ENCODE measurements around the gene CPEB1.
A peak's percentile ranks its signal among the peaks of the same experiment; 100 is the strongest.

The CPEB1 gene

DNA sequence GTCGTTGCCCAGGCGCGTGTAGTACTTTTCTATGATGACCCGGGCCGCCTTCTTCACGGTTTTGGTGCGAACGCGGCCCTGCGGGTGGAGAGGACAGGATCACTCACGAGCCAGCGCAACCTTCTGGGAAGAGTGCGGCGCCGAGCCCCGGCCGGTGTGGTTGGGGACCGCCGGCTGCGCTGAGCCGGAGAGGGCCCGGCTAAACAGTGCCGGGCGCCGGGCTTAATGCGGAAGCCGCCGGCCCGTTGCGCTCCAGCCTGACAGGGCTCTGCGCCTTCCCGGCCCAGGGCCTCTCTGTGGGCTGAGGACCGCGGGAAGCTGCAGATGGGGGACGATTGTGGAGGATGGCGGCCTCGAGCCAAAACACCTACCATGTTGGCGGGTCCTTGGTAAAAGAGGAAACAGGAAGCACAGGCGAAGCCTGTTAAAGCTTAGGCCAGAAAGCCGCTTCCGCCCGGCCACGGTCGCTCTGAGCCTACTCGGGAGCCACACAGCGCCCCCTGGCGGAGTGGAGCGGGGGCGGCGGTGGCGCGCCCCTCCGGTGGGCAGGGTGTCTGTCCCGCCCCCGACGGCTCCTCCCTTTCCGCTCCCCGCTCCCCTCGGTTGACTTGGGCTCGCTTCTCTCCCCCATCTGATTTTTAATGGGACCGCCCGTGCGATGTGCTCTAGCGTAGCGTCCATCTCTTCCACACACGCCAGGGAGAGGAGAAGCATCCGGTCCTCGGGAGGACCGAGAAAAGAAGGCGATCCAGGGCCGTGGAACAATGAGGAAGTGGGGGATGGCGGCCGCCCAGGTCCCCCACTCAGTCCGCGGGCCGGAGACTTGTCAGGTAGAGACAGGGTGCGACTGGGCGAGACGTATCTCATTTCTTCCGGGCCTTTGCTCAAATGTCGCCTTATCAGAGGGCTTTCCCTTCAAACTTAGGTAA, 106.8 kb downstream of the CPEB1 start, which contains the start of gene RPS17 (continued):
- no peak for TF ChIP-seq ZNF239 (tag by site-specific recombination; IDR thresholded peaks at IDR 0.05)
- TF ChIP-seq ZNF514 (tag by site-specific recombination; IDR thresholded peaks at IDR 0.05) = no peak
- no peak for TF ChIP-seq PRDM1 (tag by site-specific recombination; IDR thresholded peaks at IDR 0.05)
- TF ChIP-seq ZNF843 (tag by site-specific recombination; IDR thresholded peaks at IDR 0.05) = peak; percentile 26
- TF ChIP-seq ZNF324 (tag by site-specific recombination; IDR thresholded peaks at IDR 0.05) = peak; percentile 92; the same call in 1 of the 2 replicates
- TF ChIP-seq GLIS1 (tag by site-specific recombination; IDR thresholded peaks at IDR 0.05) = peak; percentile 52
- TF ChIP-seq ZEB2 (tag by site-specific recombination; IDR thresholded peaks at IDR 0.05) = peak; percentile 95
- peak; percentile 91 for TF ChIP-seq ZBTB17 (tag by site-specific recombination; IDR thresholded peaks at IDR 0.05)
- no peak for TF ChIP-seq ZNF677 (tag by site-specific recombination; IDR thresholded peaks at IDR 0.05)
- no peak; the same call in 1 of the 2 replicates for TF ChIP-seq ZNF664 (tag by site-specific recombination; IDR thresholded peaks at IDR 0.05)
- peak; percentile 89 for TF ChIP-seq ZNF2 (tag by site-specific recombination; IDR thresholded peaks at IDR 0.05)
- TF ChIP-seq, protein P1, sequence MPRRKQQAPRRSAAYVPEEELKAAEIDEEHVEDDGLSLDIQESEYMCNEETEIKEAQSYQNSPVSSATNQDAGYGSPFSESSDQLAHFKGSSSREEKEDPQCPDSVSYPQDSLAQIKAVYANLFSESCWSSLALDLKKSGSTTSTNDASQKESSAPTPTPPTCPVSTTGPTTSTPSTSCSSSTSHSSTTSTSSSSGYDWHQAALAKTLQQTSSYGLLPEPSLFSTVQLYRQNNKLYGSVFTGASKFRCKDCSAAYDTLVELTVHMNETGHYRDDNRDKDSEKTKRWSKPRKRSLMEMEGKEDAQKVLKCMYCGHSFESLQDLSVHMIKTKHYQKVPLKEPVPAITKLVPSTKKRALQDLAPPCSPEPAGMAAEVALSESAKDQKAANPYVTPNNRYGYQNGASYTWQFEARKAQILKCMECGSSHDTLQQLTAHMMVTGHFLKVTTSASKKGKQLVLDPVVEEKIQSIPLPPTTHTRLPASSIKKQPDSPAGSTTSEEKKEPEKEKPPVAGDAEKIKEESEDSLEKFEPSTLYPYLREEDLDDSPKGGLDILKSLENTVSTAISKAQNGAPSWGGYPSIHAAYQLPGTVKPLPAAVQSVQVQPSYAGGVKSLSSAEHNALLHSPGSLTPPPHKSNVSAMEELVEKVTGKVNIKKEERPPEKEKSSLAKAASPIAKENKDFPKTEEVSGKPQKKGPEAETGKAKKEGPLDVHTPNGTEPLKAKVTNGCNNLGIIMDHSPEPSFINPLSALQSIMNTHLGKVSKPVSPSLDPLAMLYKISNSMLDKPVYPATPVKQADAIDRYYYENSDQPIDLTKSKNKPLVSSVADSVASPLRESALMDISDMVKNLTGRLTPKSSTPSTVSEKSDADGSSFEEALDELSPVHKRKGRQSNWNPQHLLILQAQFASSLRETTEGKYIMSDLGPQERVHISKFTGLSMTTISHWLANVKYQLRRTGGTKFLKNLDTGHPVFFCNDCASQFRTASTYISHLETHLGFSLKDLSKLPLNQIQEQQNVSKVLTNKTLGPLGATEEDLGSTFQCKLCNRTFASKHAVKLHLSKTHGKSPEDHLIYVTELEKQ (tag by site-specific recombination; IDR thresholded peaks at IDR 0.05; ENCODE audit: borderline replicate concordance) = peak; percentile 52; the same call in 1 of the 2 replicates
- TF ChIP-seq ZNF530 (tag by site-specific recombination; IDR thresholded peaks at IDR 0.05; ENCODE audit: low read depth) = no peak
- TF ChIP-seq ZNF48 (tag by site-specific recombination; IDR thresholded peaks at IDR 0.05) = no peak
- TF ChIP-seq ZNF707 (tag by site-specific recombination; IDR thresholded peaks at IDR 0.05) = no peak
- no peak for TF ChIP-seq ZNF214 (tag by site-specific recombination; IDR thresholded peaks at IDR 0.05; ENCODE audit: borderline replicate concordance)
- peak; percentile 63; the same call in 1 of the 2 replicates for TF ChIP-seq ZNF10 (tag by site-specific recombination; IDR thresholded peaks at IDR 0.05)
- TF ChIP-seq OSR2 (tag by site-specific recombination; IDR thresholded peaks at IDR 0.05) = no peak
- TF ChIP-seq ZFP69B (tag by site-specific recombination; IDR thresholded peaks at IDR 0.05) = peak; percentile 64
- TF ChIP-seq ZNF354C (tag by site-specific recombination; IDR thresholded peaks at IDR 0.05; ENCODE audit: borderline replicate concordance, low read depth) = no peak
- TF ChIP-seq ZNF626 (tag by site-specific recombination; IDR thresholded peaks at IDR 0.05) = no peak; the same call in 1 of the 2 replicates
- TF ChIP-seq ZNF433 (tag by site-specific recombination; IDR thresholded peaks at IDR 0.05; ENCODE audit: low read depth) = no peak
- no peak; the same call in 1 of the 2 replicates for TF ChIP-seq OVOL3 (tag by site-specific recombination; IDR thresholded peaks at IDR 0.05)
- TF ChIP-seq ZBTB48 (tag by site-specific recombination; IDR thresholded peaks at IDR 0.05) = peak; percentile 57; the same call in 1 of the 2 replicates
- TF ChIP-seq HOXC10 (CRISPR knock-in tag; IDR thresholded peaks at IDR 0.05) = no peak
- no peak for TF ChIP-seq ZNF175 (tag by site-specific recombination; IDR thresholded peaks at IDR 0.05)

Data from HEK293 (cell line).